ENCODE measurements around the gene IMMT.

Gene IMMT

DNA sequence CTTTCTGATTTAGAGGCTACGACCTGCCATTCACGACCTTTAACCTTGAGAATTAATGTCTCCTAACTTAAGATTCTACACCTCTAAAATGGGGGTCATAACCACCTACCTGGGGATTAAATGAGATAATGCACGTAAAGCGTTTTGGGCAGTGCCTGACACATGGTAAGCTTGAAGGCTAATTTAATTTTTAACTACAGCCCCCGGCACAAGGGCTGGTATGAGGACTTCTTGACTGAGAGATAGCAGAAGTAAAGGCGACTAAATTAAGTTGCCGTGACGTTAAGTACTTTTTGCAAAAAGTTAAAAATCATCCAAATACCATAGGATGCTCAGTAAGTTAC lies 4.5 kb upstream of the IMMT start:
- TF ChIP-seq, protein P1, sequence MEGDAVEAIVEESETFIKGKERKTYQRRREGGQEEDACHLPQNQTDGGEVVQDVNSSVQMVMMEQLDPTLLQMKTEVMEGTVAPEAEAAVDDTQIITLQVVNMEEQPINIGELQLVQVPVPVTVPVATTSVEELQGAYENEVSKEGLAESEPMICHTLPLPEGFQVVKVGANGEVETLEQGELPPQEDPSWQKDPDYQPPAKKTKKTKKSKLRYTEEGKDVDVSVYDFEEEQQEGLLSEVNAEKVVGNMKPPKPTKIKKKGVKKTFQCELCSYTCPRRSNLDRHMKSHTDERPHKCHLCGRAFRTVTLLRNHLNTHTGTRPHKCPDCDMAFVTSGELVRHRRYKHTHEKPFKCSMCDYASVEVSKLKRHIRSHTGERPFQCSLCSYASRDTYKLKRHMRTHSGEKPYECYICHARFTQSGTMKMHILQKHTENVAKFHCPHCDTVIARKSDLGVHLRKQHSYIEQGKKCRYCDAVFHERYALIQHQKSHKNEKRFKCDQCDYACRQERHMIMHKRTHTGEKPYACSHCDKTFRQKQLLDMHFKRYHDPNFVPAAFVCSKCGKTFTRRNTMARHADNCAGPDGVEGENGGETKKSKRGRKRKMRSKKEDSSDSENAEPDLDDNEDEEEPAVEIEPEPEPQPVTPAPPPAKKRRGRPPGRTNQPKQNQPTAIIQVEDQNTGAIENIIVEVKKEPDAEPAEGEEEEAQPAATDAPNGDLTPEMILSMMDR (IDR thresholded peaks at IDR 0.05): no peak
- Histone ChIP-seq H3K4me1 (no peaks in the 10 kb centered on the region), H3K27ac (peak overlapping the region; percentile 74)

DNA sequence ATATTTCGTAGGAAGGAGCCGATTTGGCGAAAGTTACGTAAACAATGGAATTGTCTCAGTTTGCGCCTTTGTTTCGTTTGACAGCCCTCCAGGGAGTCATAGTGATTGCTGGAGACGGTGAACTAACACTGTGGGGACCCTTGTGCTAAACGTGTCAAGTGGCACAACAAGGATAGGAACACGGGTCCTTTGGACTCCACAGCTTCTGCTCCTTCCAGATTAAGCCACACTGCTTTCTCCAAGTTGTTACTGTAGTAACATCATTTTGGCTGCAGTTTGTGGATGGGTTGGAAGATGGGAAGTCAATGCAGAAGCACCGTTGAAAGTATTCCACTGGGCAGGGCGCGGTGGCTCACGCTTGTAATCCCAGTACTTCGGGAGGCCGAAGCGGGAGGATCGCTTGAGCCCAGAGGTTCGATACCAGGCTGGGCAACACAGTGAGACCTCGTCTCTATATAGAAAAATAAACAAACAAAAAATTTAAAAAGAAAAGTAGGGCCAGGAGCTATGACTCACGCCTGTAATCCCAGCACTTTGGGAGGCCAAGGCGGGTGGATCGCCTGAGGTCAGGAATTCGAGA lies 636 bp upstream of the IMMT start:
- H3K4me2 ChIP-seq (ENCODE audit: low read length): peak overlapping the region; percentile 97
- no peak overlapping the region for H3K9ac ChIP-seq
- H3K36me3 ChIP-seq (ENCODE audit: control insufficient read depth, insufficient read depth, low read length): no peaks in the 10 kb centered on the region
- H3K4me1 ChIP-seq: peaks cover 15% of the 10 kb centered on the region
- H3K27me3 ChIP-seq (ENCODE audit: control insufficient read depth, insufficient read depth, low read length): no peaks in the 10 kb centered on the region
- H3K4me3 ChIP-seq (ENCODE audit: low read depth, low read length): peak overlapping the region; percentile 98
- no peaks in the 10 kb centered on the region for H3K9me3 ChIP-seq (ENCODE audit: control insufficient read depth, low read length)
- H3K79me2 ChIP-seq: peaks cover 25% of the 10 kb centered on the region
- H3K27ac ChIP-seq: peak overlapping the region; percentile 100
- TF ChIP-seq, protein P1 (IDR thresholded peaks at IDR 0.05): no peak
- peak overlapping the region; percentile 96 for H2AFZ ChIP-seq

More for the DNA sequence above, 4.5 kb upstream of the IMMT start:
- Histone ChIP-seq H3K9ac (peak overlapping the region; percentile 49), H2AFZ (peak overlapping the region; percentile 98), H3K27me3 (ENCODE audit: control insufficient read depth, insufficient read depth, low read length) (no peaks in the 10 kb centered on the region), H3K9me3 (ENCODE audit: control insufficient read depth, low read length) (no peaks in the 10 kb centered on the region), H3K4me3 (ENCODE audit: low read depth, low read length) (peak overlapping the region; percentile 98), H3K4me2 (ENCODE audit: low read length) (peak overlapping the region; percentile 96), H3K79me2 (peaks cover 3% of the 10 kb centered on the region), H3K36me3 (ENCODE audit: control insufficient read depth, insufficient read depth, low read length) (no peaks in the 10 kb centered on the region)

DNA sequence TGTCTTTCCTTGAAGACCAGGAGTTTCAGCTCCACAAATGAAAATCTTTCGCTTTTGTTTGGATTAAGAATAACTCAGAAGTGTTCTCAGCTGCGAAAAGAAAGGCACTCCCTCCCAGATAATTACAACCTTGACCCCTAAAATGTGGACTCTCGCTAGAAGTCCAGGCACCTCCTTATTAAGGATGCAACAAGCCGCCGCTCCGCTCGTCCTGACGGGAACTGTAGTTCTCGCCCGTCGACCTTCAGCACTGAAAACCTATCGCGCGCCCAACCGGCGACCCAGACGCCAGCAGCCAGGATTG lies 559 bp downstream of the IMMT start:
- H2AFZ ChIP-seq: peak overlapping the region; percentile 96
- no peak overlapping the region for H3K9ac ChIP-seq
- peak overlapping the region; percentile 98 for H3K4me3 ChIP-seq (ENCODE audit: low read depth, low read length)
- TF ChIP-seq, protein P1 (IDR thresholded peaks at IDR 0.05): no peak
- H3K9me3 ChIP-seq (ENCODE audit: control insufficient read depth, low read length): no peaks in the 10 kb centered on the region
- peaks cover 15% of the 10 kb centered on the region for H3K4me1 ChIP-seq
- peaks cover 32% of the 10 kb centered on the region for H3K79me2 ChIP-seq
- peak overlapping the region; percentile 97 for H3K4me2 ChIP-seq (ENCODE audit: low read length)
- no peaks in the 10 kb centered on the region for H3K27me3 ChIP-seq (ENCODE audit: control insufficient read depth, insufficient read depth, low read length)
- H3K27ac ChIP-seq: peak overlapping the region; percentile 100
- no peaks in the 10 kb centered on the region for H3K36me3 ChIP-seq (ENCODE audit: control insufficient read depth, insufficient read depth, low read length)

DNA sequence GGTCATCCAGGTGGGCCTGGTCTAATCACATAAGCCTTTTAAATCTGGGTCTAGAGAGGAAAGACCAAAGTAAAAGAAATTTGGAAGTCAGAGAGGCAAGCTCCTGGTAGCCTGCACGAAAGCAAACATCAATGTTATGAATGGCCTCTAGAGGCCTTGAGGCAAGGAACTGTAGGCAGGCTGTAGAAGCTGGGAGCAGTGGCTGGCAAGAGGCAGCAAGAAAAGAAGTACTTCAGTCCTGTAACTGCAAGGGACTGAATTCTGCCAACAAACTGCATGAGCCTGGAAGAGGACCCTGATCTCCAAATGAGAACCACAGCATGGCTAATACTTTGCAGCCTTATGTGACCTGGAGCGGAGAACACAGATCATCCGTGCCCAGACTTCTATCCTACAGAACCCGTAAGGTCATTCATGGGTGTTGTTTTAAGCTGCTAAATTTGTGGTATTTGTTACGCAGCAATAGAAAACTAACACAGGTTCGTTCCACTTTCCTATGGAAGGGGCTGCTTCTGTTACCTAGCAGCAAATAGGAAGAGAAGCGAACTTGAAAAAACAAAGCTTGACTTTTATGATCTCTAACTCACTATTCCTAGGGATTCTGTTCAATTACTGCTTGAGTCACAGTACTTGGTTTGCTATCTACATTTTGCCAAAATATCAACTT lies 1.2 kb downstream of the IMMT start:
- Histone ChIP-seq H3K9ac (no peak overlapping the region), H2AFZ (no peak overlapping the region), H3K36me3 (ENCODE audit: control insufficient read depth, insufficient read depth, low read length) (no peaks in the 10 kb centered on the region), H3K4me1 (peaks cover 15% of the 10 kb centered on the region), H3K79me2 (peaks cover 37% of the 10 kb centered on the region), H3K27me3 (ENCODE audit: control insufficient read depth, insufficient read depth, low read length) (no peaks in the 10 kb centered on the region), H3K4me2 (ENCODE audit: low read length) (peak overlapping the region; percentile 97), H3K9me3 (ENCODE audit: control insufficient read depth, low read length) (no peaks in the 10 kb centered on the region), H3K27ac (peak overlapping the region; percentile 100), H3K4me3 (ENCODE audit: low read depth, low read length) (peak overlapping the region; percentile 98)
- TF ChIP-seq, protein P1 (IDR thresholded peaks at IDR 0.05): no peak

Data from parathyroid adenoma (tissue), 2 donors.